ENCODE data around the gene CYGB. TPM values are rescaled to one million over a fixed set of nuclear protein-coding genes. Genes with fewer than 3 reads are reported as not detected.

Gene CYGB
- total and polyA plus RNA-seq, 2 of the 13 experiments (the other 11 are each of a cell fraction or from before 2014, with no cell fraction given) = 18.9 to 27.1 TPM

- TF ChIP-seq, protein P1, sequence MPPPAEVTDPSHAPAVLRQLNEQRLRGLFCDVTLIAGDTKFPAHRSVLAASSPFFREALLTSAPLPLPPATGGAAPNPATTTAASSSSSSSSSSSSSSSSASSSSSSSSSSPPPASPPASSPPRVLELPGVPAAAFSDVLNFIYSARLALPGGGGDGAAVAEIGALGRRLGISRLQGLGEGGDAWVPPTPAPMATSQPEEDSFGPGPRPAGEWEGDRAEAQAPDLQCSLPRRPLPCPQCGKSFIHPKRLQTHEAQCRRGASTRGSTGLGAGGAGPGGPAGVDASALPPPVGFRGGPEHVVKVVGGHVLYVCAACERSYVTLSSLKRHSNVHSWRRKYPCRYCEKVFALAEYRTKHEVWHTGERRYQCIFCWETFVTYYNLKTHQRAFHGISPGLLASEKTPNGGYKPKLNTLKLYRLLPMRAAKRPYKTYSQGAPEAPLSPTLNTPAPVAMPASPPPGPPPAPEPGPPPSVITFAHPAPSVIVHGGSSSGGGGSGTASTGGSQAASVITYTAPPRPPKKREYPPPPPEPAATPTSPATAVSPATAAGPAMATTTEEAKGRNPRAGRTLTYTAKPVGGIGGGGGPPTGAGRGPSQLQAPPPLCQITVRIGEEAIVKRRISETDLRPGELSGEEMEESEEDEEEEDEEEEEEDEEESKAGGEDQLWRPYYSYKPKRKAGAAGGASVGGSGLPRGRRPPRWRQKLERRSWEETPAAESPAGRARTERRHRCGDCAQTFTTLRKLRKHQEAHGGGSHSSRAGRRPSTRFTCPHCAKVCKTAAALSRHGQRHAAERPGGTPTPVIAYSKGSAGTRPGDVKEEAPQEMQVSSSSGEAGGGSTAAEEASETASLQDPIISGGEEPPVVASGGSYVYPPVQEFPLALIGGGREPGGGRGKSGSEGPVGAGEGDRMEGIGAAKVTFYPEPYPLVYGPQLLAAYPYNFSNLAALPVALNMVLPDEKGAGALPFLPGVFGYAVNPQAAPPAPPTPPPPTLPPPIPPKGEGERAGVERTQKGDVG (CRISPR knock-in tag; IDR thresholded peaks at IDR 0.05; ENCODE audit: borderline replicate concordance) = peak; percentile 56; the same call in 1 of the 2 replicates
- no peak for TF ChIP-seq ZSCAN22 (CRISPR knock-in tag; IDR thresholded peaks at IDR 0.05)
- TF ChIP-seq ZNF292 (CRISPR knock-in tag; IDR thresholded peaks at IDR 0.05; ENCODE audit: borderline replicate concordance, low read depth) = peak; percentile 71; the same call in 1 of the 2 replicates
- TF ChIP-seq ZNF549 (CRISPR knock-in tag; IDR thresholded peaks at IDR 0.05) = no peak
- no peak for TF ChIP-seq SUZ12 (IDR thresholded peaks at IDR 0.05; ENCODE audit: low read depth, low read length)
- no peak for TF ChIP-seq IKZF1 (IDR thresholded peaks at IDR 0.05)
- TF ChIP-seq ZSCAN20 (CRISPR knock-in tag; IDR thresholded peaks at IDR 0.05; ENCODE audit: borderline replicate concordance) = no peak
- no peak for TF ChIP-seq SP1 (IDR thresholded peaks at IDR 0.05)
- TF ChIP-seq SP1 (CRISPR knock-in tag; IDR thresholded peaks at IDR 0.05) = no peak
- no peak for TF ChIP-seq ZNF260 (CRISPR knock-in tag; IDR thresholded peaks at IDR 0.05; ENCODE audit: borderline replicate concordance, low read depth)
- TF ChIP-seq TOPORS (CRISPR knock-in tag; IDR thresholded peaks at IDR 0.05) = no peak
- TF ChIP-seq ZNF510 (CRISPR knock-in tag; IDR thresholded peaks at IDR 0.05; ENCODE audit: low read depth) = no peak
- peak; percentile 76 for TF ChIP-seq THAP11 (CRISPR knock-in tag; IDR thresholded peaks at IDR 0.05)
- TF ChIP-seq RAD51 (IDR thresholded peaks at IDR 0.05; ENCODE audit: borderline replicate concordance) = no peak
- no peak for TF ChIP-seq ZNF670 (CRISPR knock-in tag; IDR thresholded peaks at IDR 0.05; ENCODE audit: borderline replicate concordance)
- TF ChIP-seq SAFB2 (CRISPR knock-in tag; IDR thresholded peaks at IDR 0.05; ENCODE audit: borderline replicate concordance, low read depth) = peak; percentile 83
- TF ChIP-seq ZNF275 (CRISPR knock-in tag; IDR thresholded peaks at IDR 0.05; ENCODE audit: borderline replicate concordance) = no peak
- TF ChIP-seq ZNF30 (CRISPR knock-in tag; IDR thresholded peaks at IDR 0.05) = no peak
- TF ChIP-seq MAF1 (CRISPR knock-in tag; IDR thresholded peaks at IDR 0.05; ENCODE audit: borderline replicate concordance) = 0 out of 2 replicates have a peak, but pooled peaks have one; percentile 23
- TF ChIP-seq KDM1A (CRISPR knock-in tag; IDR thresholded peaks at IDR 0.05) = no peak
- TF ChIP-seq ZNF713 (CRISPR knock-in tag; IDR thresholded peaks at IDR 0.05) = no peak
- no peak for TF ChIP-seq MEIS1 (CRISPR knock-in tag; IDR thresholded peaks at IDR 0.05; ENCODE audit: borderline replicate concordance)
- no peak for TF ChIP-seq FOXP1 (IDR thresholded peaks at IDR 0.05)
- TF ChIP-seq FOXP1 (CRISPR knock-in tag; IDR thresholded peaks at IDR 0.05) = no peak
- no peak for TF ChIP-seq SKIL (CRISPR knock-in tag; IDR thresholded peaks at IDR 0.05; ENCODE audit: borderline replicate concordance)
Observed at GRCh38 chr17:76523084-76524037, 14.1 kb downstream of the CYGB start (continued).
